Stimulated activated CD8-positive, alpha-beta memory T cell treated with anti-CD3 and anti-CD28 coated beads, Interleukin-12 subunit alpha, Interleukin-12 subunit beta, amount 100 ng/mL, for 1 hour (primary cell): ENCODE data around the gene ZNF728.
"Not testable (repeated sequence)": the region's sequence is repeated elsewhere in the genome, so short reads cannot be mapped to it uniquely, and the experiment has no call there.

ENCODE experiments used
- DNase-seq: peaks from one replicate; pipeline ENCODE4 v3.0.0-alpha.2; 2020; ENCODE audit warnings: low read depth

Gene ZNF728

DNA sequence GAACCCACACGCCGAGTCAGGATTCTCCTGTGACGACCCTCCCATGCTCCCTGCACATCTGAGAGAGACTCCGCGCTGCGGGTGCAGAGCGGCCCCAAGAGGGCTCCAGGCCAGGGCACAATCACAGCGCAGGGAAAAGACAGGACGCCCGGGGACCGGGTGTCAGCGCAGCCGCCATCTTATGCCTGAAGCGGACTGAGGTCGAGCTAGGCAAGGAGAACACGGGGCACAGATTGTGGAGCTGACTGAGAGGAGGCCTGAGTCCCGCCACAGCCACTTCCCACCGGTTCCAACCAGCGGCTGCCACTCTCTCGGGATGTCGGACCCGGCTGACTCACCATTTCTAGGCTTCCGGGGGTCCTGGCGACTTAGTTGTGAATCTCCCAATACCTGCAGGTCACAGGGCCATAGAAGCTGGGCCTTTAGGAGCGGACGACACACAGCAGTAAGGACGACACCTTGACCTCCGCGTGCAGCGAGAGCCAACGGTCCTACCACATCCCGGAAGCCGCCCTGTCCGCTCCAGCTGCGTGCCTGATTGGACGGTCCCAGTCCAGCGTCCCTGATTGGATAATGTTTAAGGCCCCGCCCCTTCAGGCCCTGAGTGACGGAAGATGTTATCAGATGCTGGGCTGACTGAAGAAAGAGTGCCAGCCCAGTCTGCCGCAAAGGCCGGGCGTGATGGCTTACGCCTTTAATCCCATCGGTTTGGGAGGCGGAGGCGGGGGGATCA, at the start of gene ZNF728:
TSS of gene ZNF728 (minus strand) at position 487 of the 733 bp plus-strand sequence. CDS start at position 341, 146 bp downstream.
- no peak for DNase-seq

DNA sequence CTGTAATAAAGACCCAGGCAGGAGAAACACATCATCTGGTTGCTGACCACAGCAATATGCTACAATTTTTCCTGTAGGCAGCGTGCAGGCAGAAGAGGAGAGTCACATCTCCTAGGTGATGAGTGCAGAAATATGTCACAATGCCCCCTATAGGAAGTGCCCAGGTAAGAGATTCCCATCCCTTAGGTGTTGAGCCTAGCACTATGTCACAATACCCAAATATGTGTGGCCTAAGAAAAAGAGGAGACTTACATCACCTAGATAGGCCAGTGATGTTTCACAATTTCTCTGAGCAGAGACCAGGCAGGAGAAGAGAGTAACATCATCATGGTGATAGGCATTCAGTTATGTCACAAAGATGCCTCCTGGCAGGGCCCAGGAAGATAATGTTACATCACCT, 49.4 kb upstream of the ZNF728 start:
- DNase-seq: no peak

DNA sequence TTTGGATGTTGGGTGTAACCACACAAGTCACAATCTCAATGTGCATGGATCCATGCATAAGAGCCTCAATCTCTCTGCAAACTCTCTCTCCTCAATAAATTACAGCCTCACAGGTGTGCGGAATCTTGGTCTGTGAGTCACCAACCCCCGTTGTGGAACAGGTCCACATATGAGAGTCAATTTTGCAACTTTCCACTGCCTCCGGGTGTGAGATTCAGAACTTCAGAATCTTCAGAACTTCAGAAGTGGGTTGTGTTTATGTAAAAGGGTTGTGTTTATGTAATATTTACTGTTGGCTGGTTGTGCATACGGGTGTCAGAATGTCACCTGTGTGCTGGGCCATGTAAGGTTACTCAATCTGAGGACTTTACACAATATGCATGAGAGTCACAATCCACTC, 46.3 kb upstream of the ZNF728 start:
- DNase-seq: no peak

DNA sequence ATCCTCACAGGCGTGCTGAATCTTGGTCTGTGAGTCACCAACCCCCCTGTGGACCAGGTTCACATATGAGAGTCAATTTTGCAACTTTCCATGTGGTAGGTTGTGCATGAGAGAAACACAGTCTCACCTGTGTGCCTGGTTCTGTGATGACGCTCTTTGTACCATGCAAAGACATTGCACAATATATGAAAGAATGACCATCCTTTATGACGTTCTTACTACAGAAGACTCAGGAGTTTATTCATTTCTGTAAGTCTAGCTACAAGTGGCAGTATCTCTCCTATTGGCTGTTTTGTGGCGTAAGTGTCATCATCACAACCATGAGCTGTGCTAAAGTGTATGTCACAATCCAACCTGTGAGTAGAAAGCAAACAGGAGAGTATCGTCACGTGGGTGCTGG, 43.8 kb upstream of the ZNF728 start:
- DNase-seq: no peak

DNA sequence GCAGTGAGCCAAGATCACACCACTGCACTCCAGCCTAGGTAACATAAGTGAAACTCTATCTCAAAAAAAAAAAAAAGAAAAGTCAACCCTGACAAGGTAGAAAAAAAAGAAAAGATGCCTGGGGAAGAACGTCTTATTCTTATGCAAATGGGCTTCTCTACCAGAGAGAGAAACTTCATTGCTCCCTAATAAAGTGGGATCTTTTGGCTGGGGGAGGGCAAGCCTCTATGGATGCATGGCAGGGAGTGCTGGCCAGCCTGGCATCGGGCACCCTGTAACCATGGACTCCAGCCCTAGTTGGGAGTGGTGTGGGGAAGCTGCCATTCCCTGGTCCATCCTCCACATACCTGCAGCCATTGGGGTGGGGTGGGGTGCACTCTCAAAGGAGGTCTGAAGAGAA, 30.7 kb upstream of the ZNF728 start:
- DNase-seq: no peak

DNA sequence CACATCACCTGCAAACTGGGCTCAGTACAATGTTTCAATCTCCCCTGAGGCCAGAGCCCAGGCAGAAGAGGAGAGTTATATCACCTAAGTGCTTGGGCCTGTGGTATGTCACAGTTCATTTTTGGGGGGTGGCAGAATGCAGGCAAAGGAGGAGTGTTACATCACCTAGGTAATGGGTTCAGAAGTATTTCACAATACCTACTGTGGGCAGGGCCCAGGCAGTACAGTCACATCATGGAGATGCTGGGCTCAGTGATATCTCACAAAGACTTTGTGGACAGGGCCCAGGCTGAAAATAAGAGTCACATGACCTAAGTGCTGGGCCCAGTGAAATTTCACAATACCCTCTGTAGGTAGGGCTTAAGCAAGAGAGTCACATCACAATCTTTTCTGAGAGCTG, 12.7 kb upstream of the ZNF728 start:
- DNase-seq: no peak

DNA sequence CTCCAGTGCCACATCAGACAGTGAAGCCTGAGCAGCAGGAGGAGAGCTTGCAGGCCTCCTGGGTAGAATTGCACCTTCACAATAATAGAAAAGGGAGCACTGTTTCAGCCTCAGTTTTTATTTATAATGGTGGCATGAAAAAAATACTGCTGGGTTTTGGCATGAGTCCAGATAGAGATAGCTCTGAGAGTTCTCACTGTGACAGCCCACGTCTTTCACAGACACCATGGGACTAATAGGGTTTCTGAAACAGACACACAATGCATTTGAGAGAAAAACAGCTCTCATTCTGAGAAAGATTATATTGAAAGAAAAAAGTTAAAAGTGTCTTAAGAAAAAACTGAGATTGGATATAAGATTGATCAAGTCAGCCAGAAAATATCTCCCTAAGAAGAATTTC, 8.0 kb downstream of the ZNF728 start:
- DNase-seq: not testable (repeated sequence)

DNA sequence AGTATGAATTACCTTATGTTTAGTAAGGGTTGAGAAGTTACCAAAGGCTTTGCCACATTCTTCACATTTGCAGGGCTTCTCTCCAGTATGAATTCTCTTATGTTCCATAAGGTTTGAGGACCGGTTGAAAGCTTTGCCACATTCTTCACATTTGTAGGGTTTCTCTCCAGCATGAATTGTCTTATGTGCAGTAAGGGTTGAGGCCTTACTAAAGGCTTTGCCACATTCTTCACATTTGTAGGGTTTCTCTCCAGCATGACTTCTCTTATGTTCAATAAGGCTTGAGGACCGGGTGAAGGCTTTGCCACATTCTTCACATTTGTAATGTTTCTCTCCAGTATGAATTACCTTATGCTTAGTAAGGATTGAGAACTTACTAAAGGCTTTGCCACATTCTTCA, 26.7 kb downstream of the ZNF728 start:
- no peak for DNase-seq

DNA sequence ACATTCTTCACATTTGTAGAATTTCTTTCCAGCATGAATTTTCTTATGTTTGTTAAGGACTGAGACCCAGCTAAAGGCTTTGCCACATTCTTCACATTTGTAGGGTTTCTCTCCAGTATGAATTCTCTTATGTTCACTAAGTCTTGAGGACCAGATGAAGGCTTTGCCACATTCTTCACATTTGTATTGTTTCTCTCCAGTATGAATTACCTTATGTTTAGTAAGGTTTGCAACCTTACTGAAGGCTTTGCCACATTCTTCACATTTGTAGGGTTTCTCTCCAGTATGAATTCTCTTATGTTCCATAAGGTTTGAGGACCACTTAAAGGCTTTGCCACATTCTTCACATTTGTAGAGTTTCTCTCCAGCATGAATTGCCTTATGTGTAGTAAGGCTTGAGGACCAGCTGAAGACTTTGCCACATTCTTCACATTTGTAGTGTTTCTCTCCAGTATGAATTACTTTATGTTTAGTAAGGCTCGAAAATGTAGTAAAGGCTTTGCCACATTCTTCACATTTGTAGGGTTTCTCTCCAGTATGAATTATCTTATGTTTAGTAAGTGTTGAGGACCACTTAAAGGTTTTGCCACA, 27.3 kb downstream of the ZNF728 start:
- not testable (repeated sequence) for DNase-seq

DNA sequence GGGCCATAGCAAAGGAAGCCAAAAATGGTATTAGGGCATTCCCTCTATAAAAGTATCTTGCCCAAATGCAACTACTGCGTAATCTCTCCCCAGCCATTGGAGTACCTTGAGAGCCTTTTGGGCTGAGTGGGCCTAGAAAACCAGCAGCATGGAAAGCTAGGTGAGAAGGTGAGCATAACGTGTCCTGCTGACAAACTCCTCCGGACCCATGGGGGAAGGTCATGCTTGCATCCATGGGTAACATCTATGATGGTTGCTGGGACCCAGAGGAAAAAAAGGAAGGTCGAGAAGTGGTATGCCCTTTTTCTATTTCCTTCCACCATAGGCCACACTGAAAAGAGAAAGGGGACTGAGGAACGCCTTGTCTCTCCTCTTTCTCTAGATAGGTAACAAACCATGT, 57.4 kb downstream of the ZNF728 start:
- no peak for DNase-seq

DNA sequence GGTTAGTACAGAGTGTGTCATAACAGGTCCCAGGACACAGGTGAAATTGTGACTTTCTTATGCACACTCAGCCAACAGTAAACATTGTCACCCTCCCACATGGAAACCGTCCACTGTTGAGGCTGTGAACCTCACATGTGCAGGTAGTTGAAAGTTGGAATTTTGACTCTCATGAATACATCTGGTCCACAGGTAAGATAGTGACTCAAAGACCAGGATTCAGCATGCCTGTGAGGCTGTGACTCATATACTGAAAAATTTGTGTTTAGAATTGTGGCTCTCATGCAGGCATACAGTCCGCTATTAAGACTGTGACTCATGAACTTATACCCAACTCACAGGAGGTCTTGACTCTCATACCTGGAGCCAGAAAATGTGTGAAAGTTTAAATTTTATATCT, 67.8 kb downstream of the ZNF728 start:
- DNase-seq: no peak

DNA sequence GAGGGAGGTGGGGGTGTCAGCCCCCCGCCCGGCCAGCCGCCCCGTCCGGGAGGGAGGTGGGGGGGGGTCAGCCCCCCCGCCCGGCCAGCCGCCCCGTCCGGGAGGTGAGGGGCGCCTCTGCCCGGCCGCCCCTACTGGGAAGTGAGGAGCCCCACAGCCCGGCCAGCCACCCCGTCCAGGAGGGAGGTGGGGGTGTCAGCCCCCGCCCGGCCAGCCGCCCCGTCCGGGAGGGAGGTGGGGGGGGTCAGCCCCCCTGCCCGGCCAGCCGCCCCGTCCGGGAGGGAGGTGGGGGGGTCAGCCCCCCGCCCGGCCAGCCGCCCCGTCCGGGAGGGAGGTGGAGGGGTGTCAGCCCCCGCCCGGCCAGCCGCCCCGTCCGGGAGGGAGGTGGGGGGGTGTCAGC, 75.4 kb downstream of the ZNF728 start:
- not testable (repeated sequence) for DNase-seq

DNA sequence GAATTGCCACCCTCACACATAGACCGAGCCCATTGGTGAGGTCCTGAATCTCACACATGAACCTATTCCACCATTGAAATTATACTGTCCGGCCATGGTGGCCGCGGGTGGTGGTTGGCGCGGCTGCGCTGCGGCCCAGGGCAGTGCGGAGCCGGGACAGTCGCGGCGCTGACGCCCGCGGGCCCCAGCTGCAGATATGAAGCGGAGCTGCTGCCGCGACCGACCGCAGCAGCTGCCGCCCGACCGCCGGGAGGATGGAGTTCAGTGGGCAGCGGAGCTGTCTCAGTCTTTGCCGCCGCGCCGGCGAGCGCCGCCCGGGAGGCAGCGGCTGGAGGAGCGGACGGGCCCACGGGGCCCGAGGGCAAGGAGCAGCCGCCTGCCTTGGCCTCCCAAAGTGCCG, 77.8 kb downstream of the ZNF728 start:
- not testable (repeated sequence) for DNase-seq
